Tongue (tissue), 2 donors: ENCODE results near the gene CERS3. TPM values are rescaled to one million over a fixed set of nuclear protein-coding genes. Genes with fewer than 3 reads are reported as not detected.
A peak's percentile ranks its signal among the peaks of the same experiment; 100 is the strongest.

Experiments
- DNase-seq: peaks from one replicate; pipeline ENCODE4 v3.0.0-alpha.2; 2015
- total RNA-seq: library from RNA; depleted of rRNA; stranded (reverse); fragments of >200 nt; gene quantifications from one replicate; pipeline ENCODE4 v1.2.3, GENCODE V29; 2014

CERS3 gene
- total RNA-seq, 1 donor from 2014 or later: 8.9 TPM

- DNase-seq: peak; percentile 92
These were observed 2.7 kb downstream of the CERS3 start for GRCh38 chr15:100526027-100526481.

- DNase-seq: peak; percentile 59
These were observed 3.3 kb downstream of the CERS3 start for GRCh38 chr15:100525436-100525835.

GRCh38 chr15:100524326-100524725, 4.4 kb downstream of the CERS3 start:
- no peak for DNase-seq

GRCh38 chr15:100521907-100522306, 6.8 kb downstream of the CERS3 start:
- no peak for DNase-seq

- DNase-seq: no peak
These were observed 8.4 kb downstream of the CERS3 start for GRCh38 chr15:100520132-100520921.

- peak; percentile 44 for DNase-seq
These were observed 10.9 kb downstream of the CERS3 start for GRCh38 chr15:100517846-100518245.

- DNase-seq: peak; percentile 43
These were observed 11.9 kb downstream of the CERS3 start for GRCh38 chr15:100516643-100517512.

GRCh38 chr15:100515758-100516157, 13.0 kb downstream of the CERS3 start:
- no peak for DNase-seq

GRCh38 chr15:100508641-100509300, 20.0 kb downstream of the CERS3 start:
- no peak for DNase-seq

- DNase-seq: no peak
These were observed 26.1 kb downstream of the CERS3 start for GRCh38 chr15:100502651-100503050.

GRCh38 chr15:100501117-100501516, 27.6 kb downstream of the CERS3 start:
- DNase-seq: no peak

GRCh38 chr15:100500226-100500990, 28.3 kb downstream of the CERS3 start:
- peak; percentile 84 for DNase-seq

GRCh38 chr15:100495861-100496260, 32.9 kb downstream of the CERS3 start:
- DNase-seq: no peak

- no peak for DNase-seq
These were observed 35.5 kb downstream of the CERS3 start for GRCh38 chr15:100493213-100493612.

- DNase-seq: no peak
These were observed 44.3 kb downstream of the CERS3 start for GRCh38 chr15:100484443-100484842.

- no peak for DNase-seq
These were observed 45.4 kb downstream of the CERS3 start for GRCh38 chr15:100483370-100483769.

GRCh38 chr15:100476805-100477204, 51.9 kb downstream of the CERS3 start:
- DNase-seq: no peak

GRCh38 chr15:100472736-100473135, 56.0 kb downstream of the CERS3 start:
- no peak for DNase-seq

GRCh38 chr15:100471933-100472332, 56.8 kb downstream of the CERS3 start:
- peak; percentile 73 for DNase-seq

- peak; percentile 82 for DNase-seq
These were observed 60.5 kb downstream of the CERS3 start for GRCh38 chr15:100468285-100468684.

- no peak for DNase-seq
These were observed 62.7 kb downstream of the CERS3 start for GRCh38 chr15:100466073-100466472.

GRCh38 chr15:100464888-100465287, 63.9 kb downstream of the CERS3 start:
- DNase-seq: no peak
